Measurements from ENCODE around the gene CSTB.
A peak's percentile ranks its signal among the peaks of the same experiment; 100 is the strongest.

The CSTB gene

GRCh38 chr21:43800124-43800523 is 24.0 kb upstream of the CSTB start:
- H3K27me3 ChIP-seq (ENCODE audit: insufficient read depth, low read length): no peaks in the 10 kb centered on the region
- no peak overlapping the region for H3K4me3 ChIP-seq (ENCODE audit: low read depth, low read length)
- H2AFZ ChIP-seq (ENCODE audit: low read length, unreplicated experiment): no peak overlapping the region
- H3K79me2 ChIP-seq (ENCODE audit: control insufficient read depth, insufficient read depth, low read length, unreplicated experiment): no peaks in the 10 kb centered on the region
- H3K27ac ChIP-seq (ENCODE audit: low read depth, low read length): no peak overlapping the region
- no peaks in the 10 kb centered on the region for H3K4me1 ChIP-seq (ENCODE audit: control insufficient read depth, insufficient read depth, low read length, unreplicated experiment)
- no peaks in the 10 kb centered on the region for H3K36me3 ChIP-seq (ENCODE audit: insufficient read depth, low read length)

- Histone ChIP-seq H2AFZ (ENCODE audit: low read length, unreplicated experiment) (no peak overlapping the region), H3K27ac (ENCODE audit: low read depth, low read length) (no peak overlapping the region), H3K4me1 (ENCODE audit: control insufficient read depth, insufficient read depth, low read length, unreplicated experiment) (no peaks in the 10 kb centered on the region), H3K79me2 (ENCODE audit: control insufficient read depth, insufficient read depth, low read length, unreplicated experiment) (peaks cover 5% of the 10 kb centered on the region), H3K27me3 (ENCODE audit: insufficient read depth, low read length) (no peaks in the 10 kb centered on the region), H3K4me3 (ENCODE audit: low read depth, low read length) (no peak overlapping the region), H3K36me3 (ENCODE audit: insufficient read depth, low read length) (no peaks in the 10 kb centered on the region)
Measured at GRCh38 chr21:43799301-43799840, 23.3 kb upstream of the CSTB start.

GRCh38 chr21:43797925-43798715 is 22.0 kb upstream of the CSTB start:
- no peak overlapping the region for H3K4me3 ChIP-seq (ENCODE audit: low read depth, low read length)
- no peak overlapping the region for H2AFZ ChIP-seq (ENCODE audit: low read length, unreplicated experiment)
- H3K36me3 ChIP-seq (ENCODE audit: insufficient read depth, low read length): peaks cover 11% of the 10 kb centered on the region; the same call in 1 of the 2 replicates
- H3K27ac ChIP-seq (ENCODE audit: low read depth, low read length): no peak overlapping the region
- no peaks in the 10 kb centered on the region for H3K27me3 ChIP-seq (ENCODE audit: insufficient read depth, low read length)
- H3K4me1 ChIP-seq (ENCODE audit: control insufficient read depth, insufficient read depth, low read length, unreplicated experiment): no peaks in the 10 kb centered on the region
- H3K79me2 ChIP-seq (ENCODE audit: control insufficient read depth, insufficient read depth, low read length, unreplicated experiment): peaks cover 13% of the 10 kb centered on the region

GRCh38 chr21:43797415-43797814 is 21.3 kb upstream of the CSTB start:
- H3K79me2 ChIP-seq (ENCODE audit: control insufficient read depth, insufficient read depth, low read length, unreplicated experiment): peaks cover 16% of the 10 kb centered on the region
- no peak overlapping the region for H3K4me3 ChIP-seq (ENCODE audit: low read depth, low read length)
- no peak overlapping the region for H2AFZ ChIP-seq (ENCODE audit: low read length, unreplicated experiment)
- no peak overlapping the region for H3K27ac ChIP-seq (ENCODE audit: low read depth, low read length)
- no peaks in the 10 kb centered on the region for H3K4me1 ChIP-seq (ENCODE audit: control insufficient read depth, insufficient read depth, low read length, unreplicated experiment)
- H3K36me3 ChIP-seq (ENCODE audit: insufficient read depth, low read length): peaks cover 18% of the 10 kb centered on the region
- H3K27me3 ChIP-seq (ENCODE audit: insufficient read depth, low read length): no peaks in the 10 kb centered on the region

GRCh38 chr21:43794857-43795256 is 18.7 kb upstream of the CSTB start:
- Histone ChIP-seq H3K27me3 (ENCODE audit: insufficient read depth, low read length) (no peaks in the 10 kb centered on the region), H3K4me1 (ENCODE audit: control insufficient read depth, insufficient read depth, low read length, unreplicated experiment) (peaks cover 3% of the 10 kb centered on the region), H3K27ac (ENCODE audit: low read depth, low read length) (no peak overlapping the region), H2AFZ (ENCODE audit: low read length, unreplicated experiment) (no peak overlapping the region), H3K79me2 (ENCODE audit: control insufficient read depth, insufficient read depth, low read length, unreplicated experiment) (peaks cover 39% of the 10 kb centered on the region), H3K36me3 (ENCODE audit: insufficient read depth, low read length) (peaks cover 18% of the 10 kb centered on the region), H3K4me3 (ENCODE audit: low read depth, low read length) (no peak overlapping the region)

GRCh38 chr21:43794311-43794710 is 18.2 kb upstream of the CSTB start:
- peaks cover 18% of the 10 kb centered on the region for H3K36me3 ChIP-seq (ENCODE audit: insufficient read depth, low read length)
- no peak overlapping the region for H3K4me3 ChIP-seq (ENCODE audit: low read depth, low read length)
- H3K4me1 ChIP-seq (ENCODE audit: control insufficient read depth, insufficient read depth, low read length, unreplicated experiment): peaks cover 3% of the 10 kb centered on the region
- H3K79me2 ChIP-seq (ENCODE audit: control insufficient read depth, insufficient read depth, low read length, unreplicated experiment): peaks cover 43% of the 10 kb centered on the region
- H2AFZ ChIP-seq (ENCODE audit: low read length, unreplicated experiment): no peak overlapping the region
- H3K27me3 ChIP-seq (ENCODE audit: insufficient read depth, low read length): no peaks in the 10 kb centered on the region
- H3K27ac ChIP-seq (ENCODE audit: low read depth, low read length): no peak overlapping the region

- Histone ChIP-seq H3K36me3 (ENCODE audit: insufficient read depth, low read length) (peaks cover 18% of the 10 kb centered on the region), H3K4me1 (ENCODE audit: control insufficient read depth, insufficient read depth, low read length, unreplicated experiment) (peaks cover 3% of the 10 kb centered on the region), H3K27me3 (ENCODE audit: insufficient read depth, low read length) (no peaks in the 10 kb centered on the region), H2AFZ (ENCODE audit: low read length, unreplicated experiment) (no peak overlapping the region), H3K4me3 (ENCODE audit: low read depth, low read length) (no peak overlapping the region), H3K79me2 (ENCODE audit: control insufficient read depth, insufficient read depth, low read length, unreplicated experiment) (peaks cover 43% of the 10 kb centered on the region), H3K27ac (ENCODE audit: low read depth, low read length) (no peak overlapping the region)
Measured at GRCh38 chr21:43793243-43793642, 17.1 kb upstream of the CSTB start.

- H3K4me1 ChIP-seq (ENCODE audit: control insufficient read depth, insufficient read depth, low read length, unreplicated experiment): peaks cover 3% of the 10 kb centered on the region
- H3K27ac ChIP-seq (ENCODE audit: low read depth, low read length): no peak overlapping the region
- H3K4me3 ChIP-seq (ENCODE audit: low read depth, low read length): no peak overlapping the region
- no peaks in the 10 kb centered on the region for H3K27me3 ChIP-seq (ENCODE audit: insufficient read depth, low read length)
- peaks cover 43% of the 10 kb centered on the region for H3K79me2 ChIP-seq (ENCODE audit: control insufficient read depth, insufficient read depth, low read length, unreplicated experiment)
- H2AFZ ChIP-seq (ENCODE audit: low read length, unreplicated experiment): no peak overlapping the region
- peaks cover 18% of the 10 kb centered on the region for H3K36me3 ChIP-seq (ENCODE audit: insufficient read depth, low read length)
Measured at GRCh38 chr21:43792406-43792805, 16.3 kb upstream of the CSTB start.

GRCh38 chr21:43790010-43790524 is 14.0 kb upstream of the CSTB start:
- Histone ChIP-seq H3K27me3 (ENCODE audit: insufficient read depth, low read length) (no peaks in the 10 kb centered on the region), H3K4me1 (ENCODE audit: control insufficient read depth, insufficient read depth, low read length, unreplicated experiment) (peaks cover 3% of the 10 kb centered on the region), H2AFZ (ENCODE audit: low read length, unreplicated experiment) (peak overlapping the region; percentile 66), H3K27ac (ENCODE audit: low read depth, low read length) (peak overlapping the region; percentile 8; the same call in 1 of the 2 replicates), H3K4me3 (ENCODE audit: low read depth, low read length) (peak overlapping the region; percentile 94), H3K36me3 (ENCODE audit: insufficient read depth, low read length) (peaks cover 18% of the 10 kb centered on the region), H3K79me2 (ENCODE audit: control insufficient read depth, insufficient read depth, low read length, unreplicated experiment) (peaks cover 43% of the 10 kb centered on the region)

GRCh38 chr21:43789276-43790009 is 13.3 kb upstream of the CSTB start, which contains the start of gene RRP1:
Gene RRP1 (plus strand): TSS chr21:43789577. CDS start chr21:43789630, 53 bp downstream.
- peak within 1 kb of the TSS; percentile 49 for H3K27ac ChIP-seq (ENCODE audit: low read depth, low read length)
- H3K79me2 ChIP-seq (ENCODE audit: control insufficient read depth, insufficient read depth, low read length, unreplicated experiment): peaks cover 38% of the 10 kb centered on the region
- peak within 1 kb of the TSS; percentile 94 for H3K4me3 ChIP-seq (ENCODE audit: low read depth, low read length)
- H2AFZ ChIP-seq (ENCODE audit: low read length, unreplicated experiment): peak within 1 kb of the TSS; percentile 95
- H3K27me3 ChIP-seq (ENCODE audit: insufficient read depth, low read length): no peaks in the 10 kb centered on the region
- peaks cover 18% of the 10 kb centered on the region for H3K36me3 ChIP-seq (ENCODE audit: insufficient read depth, low read length)
- peaks cover 3% of the 10 kb centered on the region for H3K4me1 ChIP-seq (ENCODE audit: control insufficient read depth, insufficient read depth, low read length, unreplicated experiment)

Measured in ACC112 (cell line).